NAMALWA (cell line): Measurements from ENCODE around the gene MKNK2.
A peak's percentile ranks its signal among the peaks of the same experiment; 100 is the strongest.

Source experiments
- DNase-seq: peaks from one replicate; pipeline ENCODE4 v3.0.0-alpha.2; 2015; ENCODE audit warnings: low spot score

MKNK2 gene

GRCh38 chr19:2057484-2058469 is 6.7 kb upstream of the MKNK2 start:
- DNase-seq, result no peak

DNA sequence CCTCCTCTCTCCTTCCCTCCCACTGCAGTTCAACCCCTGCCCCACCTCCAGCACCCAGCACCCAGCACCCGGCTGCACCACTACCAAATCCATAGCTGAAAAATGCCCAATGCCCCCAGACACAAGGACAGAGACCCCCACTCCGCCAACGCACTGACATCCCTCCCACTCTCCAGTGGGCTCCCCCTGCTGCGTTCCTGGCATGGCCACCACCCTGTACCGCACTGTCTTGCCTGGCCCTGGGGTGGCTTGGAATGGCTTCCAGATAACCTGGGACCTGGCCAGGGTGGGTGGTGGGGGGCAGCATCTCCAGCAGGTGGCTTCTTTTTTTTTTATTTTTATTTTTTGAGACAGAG is 5.8 kb upstream of the MKNK2 start:
- DNase-seq, result no peak

DNA sequence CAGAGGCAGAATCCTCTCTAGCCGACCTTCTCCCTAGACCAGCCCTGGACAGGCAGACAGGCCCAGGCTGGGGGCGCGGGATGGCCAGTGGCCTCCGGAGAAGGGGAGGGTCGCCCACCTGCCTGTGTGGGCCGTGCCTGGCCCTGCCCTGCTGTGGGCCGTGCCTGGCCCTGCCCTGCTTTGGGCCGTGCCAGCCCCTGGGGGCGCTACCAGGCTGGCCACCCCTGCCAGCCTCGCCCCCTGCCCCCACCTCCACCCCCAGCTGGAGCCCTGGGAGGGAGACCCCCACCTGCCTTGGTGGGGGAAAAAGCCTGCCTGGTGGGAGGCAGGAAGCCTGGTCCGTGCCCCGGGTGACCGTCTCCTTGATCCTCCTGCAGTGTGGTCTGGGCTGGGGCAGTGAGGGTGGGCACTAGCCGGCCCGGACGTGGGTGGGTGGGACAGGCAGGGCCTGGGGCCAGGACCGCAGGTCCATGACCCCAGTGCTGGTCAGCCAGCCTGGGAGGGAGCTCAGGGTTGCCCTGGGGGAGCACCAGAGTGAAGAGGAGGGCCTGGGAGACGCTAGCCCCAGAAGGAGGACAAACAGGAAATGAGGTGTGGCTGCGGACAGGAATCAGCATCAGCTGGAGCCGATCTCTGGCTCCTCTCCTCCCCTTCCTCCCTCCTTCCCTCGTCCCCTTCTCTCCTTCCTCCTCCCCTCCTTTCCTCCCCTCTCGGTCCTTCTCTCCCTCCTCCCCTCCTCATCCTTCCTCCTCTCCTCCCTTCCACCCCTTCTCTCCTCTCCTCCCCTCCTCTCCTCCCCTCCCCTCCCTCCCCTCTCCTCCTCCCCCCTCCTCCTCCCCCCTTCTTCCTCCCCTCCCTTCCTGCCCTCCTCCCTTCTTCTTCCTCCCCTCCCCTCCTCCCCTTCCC is 5.1 kb upstream of the MKNK2 start:
- no peak for DNase-seq

- DNase-seq, result no peak
Measured at GRCh38 chr19:2054763-2055162, 3.7 kb upstream of the MKNK2 start.

- no peak for DNase-seq
Measured at GRCh38 chr19:2053601-2054389, 2.8 kb upstream of the MKNK2 start.

- peak; percentile 77 for DNase-seq
Measured at GRCh38 chr19:2051773-2052704, 995 bp upstream of the MKNK2 start.

- peak; percentile 53 for DNase-seq
Measured at GRCh38 chr19:2050349-2050990, 574 bp downstream of the MKNK2 start.

GRCh38 chr19:2049741-2050348 is 1.2 kb downstream of the MKNK2 start:
- DNase-seq, result peak; percentile 84

- peak; percentile 20 for DNase-seq
Measured at GRCh38 chr19:2048959-2049740, 1.9 kb downstream of the MKNK2 start.

GRCh38 chr19:2048104-2048958 is 2.7 kb downstream of the MKNK2 start:
- no peak for DNase-seq

- DNase-seq, result no peak
Measured at GRCh38 chr19:2047449-2048103, 3.5 kb downstream of the MKNK2 start.

- peak; percentile 16 for DNase-seq
Measured at GRCh38 chr19:2047076-2047448, 4.0 kb downstream of the MKNK2 start.

GRCh38 chr19:2046046-2046907 is 4.8 kb downstream of the MKNK2 start:
- no peak for DNase-seq

DNA sequence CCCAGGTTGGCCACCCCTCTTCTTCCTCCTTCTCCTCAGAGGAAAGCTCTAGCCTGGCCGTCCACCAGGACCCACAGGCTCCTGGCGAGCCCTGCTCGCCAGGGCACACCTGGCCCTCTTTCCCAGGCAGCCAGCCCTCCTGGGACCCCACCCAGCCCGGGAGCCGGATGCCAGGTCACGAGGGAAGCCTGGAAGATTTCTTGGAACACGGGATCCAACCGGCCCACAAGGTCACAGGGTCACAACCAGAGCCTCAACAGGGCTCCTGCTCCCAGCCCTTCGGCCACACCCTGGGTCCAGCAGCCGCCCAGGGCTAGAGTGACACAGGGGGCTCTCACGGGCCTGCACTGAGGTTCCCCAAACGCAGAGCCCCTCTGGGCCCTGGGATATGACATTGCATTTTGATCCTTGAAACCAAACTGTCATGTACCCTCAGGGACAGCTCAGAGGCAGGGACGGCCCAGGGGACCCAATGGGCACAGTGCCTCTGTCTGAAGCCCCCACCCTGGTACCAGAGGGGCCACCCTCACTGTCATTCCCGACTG is 5.5 kb downstream of the MKNK2 start:
- DNase-seq, result no peak

DNA sequence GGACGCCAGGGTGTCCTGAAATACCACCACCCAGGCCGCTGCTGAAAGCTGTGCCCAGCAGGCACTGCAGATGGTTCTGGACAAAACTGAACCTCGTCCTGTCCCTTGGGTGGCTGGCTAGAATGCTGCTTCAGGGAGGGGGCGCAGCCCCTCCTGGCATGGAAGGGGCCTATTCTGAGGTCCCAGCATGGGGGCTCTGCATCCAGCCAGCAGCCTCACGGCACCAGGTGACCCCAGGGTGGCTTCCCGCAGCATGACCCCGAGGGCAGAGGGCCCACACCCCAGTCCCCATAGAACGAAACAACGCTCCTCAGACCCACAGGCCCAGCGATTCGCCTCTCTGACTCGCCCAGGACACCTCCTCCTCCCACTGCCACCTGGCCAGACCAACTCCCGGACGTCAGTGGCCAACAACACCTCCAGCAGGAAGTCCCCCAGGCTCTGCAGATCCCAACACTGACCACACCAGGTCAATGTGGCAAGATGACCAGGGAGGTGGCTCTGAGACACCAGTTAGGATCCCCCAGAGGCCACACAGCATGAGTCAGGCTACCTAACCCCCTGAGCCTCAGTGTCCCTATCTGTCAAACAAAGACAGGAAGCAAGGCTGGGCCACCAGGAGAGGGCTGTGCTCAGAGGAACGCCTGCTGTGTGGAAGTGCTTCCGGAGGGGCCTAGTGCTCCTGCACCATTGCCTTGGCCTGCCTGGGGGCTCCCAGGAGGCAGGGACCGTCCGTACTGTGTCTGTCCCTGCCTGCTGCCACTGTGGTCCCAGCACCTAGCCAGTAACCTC is 6.1 kb downstream of the MKNK2 start:
- DNase-seq, result no peak
